ENCODE measurements around the gene BMAL1. TPM values are rescaled to one million over a fixed set of nuclear protein-coding genes. Genes with fewer than 3 reads are reported as not detected.
"Not testable (repeated sequence)": the region's sequence is repeated elsewhere in the genome, so short reads cannot be mapped to it uniquely, and the experiment has no call there.

BMAL1 gene
- total RNA-seq, 2 experiments from 2014 or later, result 20.2 to 24.8 TPM

GRCh38 chr11:13375798-13376197 is 98.2 kb downstream of the BMAL1 start:
- Mint-ChIP-seq H3K4me1 (ENCODE audit: low read depth) (no peaks in the 10 kb centered on the region), H3K27ac (no peak overlapping the region), H3K4me3 (no peak overlapping the region), H3K36me3 (peaks cover 38% of the 10 kb centered on the region), H3K27me3 (no peaks in the 10 kb centered on the region), H3K9me3 (no peaks in the 10 kb centered on the region)
- ChIA-PET POLR2A (no interaction called here), CTCF (interaction anchor here (2.7 kb wide), 1 partner anchor 10 kb away, joined by 8 read pairs; no protein-coding TSS in a partner anchor)
- DNase-seq, result no peak
- intact Hi-C loops (cut with micrococcal nuclease), result no loop called here

- H3K9me3 Mint-ChIP-seq, result no peaks in the 10 kb centered on the region
- ChIA-PET CTCF (interaction anchor here (2.7 kb wide), 1 partner anchor 9 kb away, joined by 8 read pairs; no protein-coding TSS in a partner anchor), POLR2A (no interaction called here)
- no peaks in the 10 kb centered on the region for H3K27me3 Mint-ChIP-seq
- H3K4me3 Mint-ChIP-seq, result no peak overlapping the region
- intact Hi-C loops (cut with micrococcal nuclease), result no loop called here
- H3K36me3 Mint-ChIP-seq, result peaks cover 38% of the 10 kb centered on the region
- no peak for DNase-seq
- no peaks in the 10 kb centered on the region for H3K4me1 Mint-ChIP-seq (ENCODE audit: low read depth)
- H3K27ac Mint-ChIP-seq, result no peak overlapping the region
These were observed 98.8 kb downstream of the BMAL1 start for GRCh38 chr11:13376402-13376801.

GRCh38 chr11:13376838-13377237 is 99.2 kb downstream of the BMAL1 start:
- no peak overlapping the region for H3K27ac Mint-ChIP-seq
- no peaks in the 10 kb centered on the region for H3K27me3 Mint-ChIP-seq
- H3K4me1 Mint-ChIP-seq (ENCODE audit: low read depth), result no peaks in the 10 kb centered on the region
- ChIA-PET POLR2A (no interaction called here), CTCF (interaction anchor here (2.7 kb wide), 1 partner anchor 9 kb away, joined by 8 read pairs; no protein-coding TSS in a partner anchor)
- DNase-seq, result no peak
- intact Hi-C loops (cut with micrococcal nuclease), result no loop called here
- H3K9me3 Mint-ChIP-seq, result no peaks in the 10 kb centered on the region
- peaks cover 41% of the 10 kb centered on the region for H3K36me3 Mint-ChIP-seq
- no peak overlapping the region for H3K4me3 Mint-ChIP-seq

GRCh38 chr11:13378316-13378715 is 100.7 kb downstream of the BMAL1 start:
- DNase-seq, result no peak
- CTCF ChIA-PET, result interaction anchor here (1.4 to 2.9 kb wide), 2 partner anchors 8 to 87 kb away, joined by 3 to 7 read pairs; no protein-coding TSS in a partner anchor
- Mint-ChIP-seq H3K27me3 (no peaks in the 10 kb centered on the region), H3K36me3 (peaks cover 42% of the 10 kb centered on the region), H3K27ac (no peak overlapping the region), H3K9me3 (no peaks in the 10 kb centered on the region), H3K4me3 (no peak overlapping the region), H3K4me1 (ENCODE audit: low read depth) (no peaks in the 10 kb centered on the region)
- intact Hi-C loops (cut with micrococcal nuclease), result no loop called here
- POLR2A ChIA-PET, result no interaction called here

DNA sequence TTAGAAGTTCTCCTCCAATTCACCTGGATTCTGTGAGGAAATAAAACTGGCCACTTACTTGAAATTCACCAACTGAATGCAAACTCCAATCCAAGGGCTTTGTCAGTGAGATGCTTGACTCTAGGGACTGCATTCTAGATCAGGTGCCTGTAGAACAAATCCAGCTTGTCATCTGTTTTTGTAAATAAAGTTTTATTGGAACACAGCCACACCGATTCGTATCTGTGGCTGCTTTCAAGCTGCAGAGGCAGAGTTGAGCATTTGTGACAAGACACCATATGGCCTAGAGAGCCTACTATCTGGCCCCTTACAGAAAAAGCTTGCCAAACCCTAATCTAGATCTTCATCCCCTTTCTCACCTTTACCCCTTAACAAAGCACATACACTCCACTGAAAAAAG is 103.1 kb downstream of the BMAL1 start:
- Mint-ChIP-seq H3K4me1 (ENCODE audit: low read depth) (no peaks in the 10 kb centered on the region), H3K4me3 (no peak overlapping the region), H3K36me3 (peaks cover 30% of the 10 kb centered on the region), H3K9me3 (no peaks in the 10 kb centered on the region), H3K27me3 (no peaks in the 10 kb centered on the region), H3K27ac (no peak overlapping the region)
- intact Hi-C loops (cut with micrococcal nuclease), result no loop called here
- ChIA-PET POLR2A (no interaction called here), CTCF (no interaction called here)
- DNase-seq, result no peak

- Mint-ChIP-seq H3K4me1 (ENCODE audit: low read depth) (no peaks in the 10 kb centered on the region), H3K27ac (peak overlapping the region; percentile 6), H3K4me3 (no peak overlapping the region), H3K36me3 (peaks cover 18% of the 10 kb centered on the region), H3K9me3 (no peaks in the 10 kb centered on the region), H3K27me3 (no peaks in the 10 kb centered on the region)
- POLR2A ChIA-PET, result no interaction called here
- no peak for DNase-seq
- CTCF ChIA-PET, result interaction anchor here (3.0 kb wide), 1 partner anchor 173 kb away, joined by 15 read pairs; no protein-coding TSS in a partner anchor
- intact Hi-C loops (cut with micrococcal nuclease), result no loop called here
These were observed 105.2 kb downstream of the BMAL1 start for GRCh38 chr11:13382751-13383150.

- Mint-ChIP-seq H3K27me3 (no peaks in the 10 kb centered on the region), H3K4me1 (ENCODE audit: low read depth) (no peaks in the 10 kb centered on the region), H3K4me3 (no peak overlapping the region), H3K27ac (peak overlapping the region; percentile 40), H3K36me3 (peaks cover 20% of the 10 kb centered on the region), H3K9me3 (no peaks in the 10 kb centered on the region)
- ChIA-PET POLR2A (no interaction called here), CTCF (interaction anchor here (0.6 to 2.6 kb wide), 21 partner anchors 8 to 1054 kb away, joined by 3 to 11 read pairs (median 4); partner anchors contain the start of gene BTBD10)
- peak; percentile 34 for DNase-seq
- intact Hi-C loops (cut with micrococcal nuclease), result loop anchor here (2.0 to 5.0 kb wide), 2 partner anchors 78 to 203 kb away; partner anchors contain the start of gene BTBD10
These were observed 107.5 kb downstream of the BMAL1 start for GRCh38 chr11:13384908-13385640.

GRCh38 chr11:13386567-13386966 is 109.0 kb downstream of the BMAL1 start:
- Mint-ChIP-seq H3K4me3 (no peak overlapping the region), H3K9me3 (no peaks in the 10 kb centered on the region), H3K27me3 (no peaks in the 10 kb centered on the region), H3K36me3 (peaks cover 16% of the 10 kb centered on the region), H3K4me1 (ENCODE audit: low read depth) (no peaks in the 10 kb centered on the region), H3K27ac (no peak overlapping the region)
- ChIA-PET CTCF (interaction anchor here (0.8 to 2.6 kb wide), 8 partner anchors 8 to 472 kb away, joined by 3 to 9 read pairs (median 5); partner anchors contain the start of gene BTBD10), POLR2A (no interaction called here)
- intact Hi-C loops (cut with micrococcal nuclease), result loop anchor here (5.0 kb wide), 1 partner anchor 204 kb away; no protein-coding TSS in a partner anchor
- no peak for DNase-seq

DNA sequence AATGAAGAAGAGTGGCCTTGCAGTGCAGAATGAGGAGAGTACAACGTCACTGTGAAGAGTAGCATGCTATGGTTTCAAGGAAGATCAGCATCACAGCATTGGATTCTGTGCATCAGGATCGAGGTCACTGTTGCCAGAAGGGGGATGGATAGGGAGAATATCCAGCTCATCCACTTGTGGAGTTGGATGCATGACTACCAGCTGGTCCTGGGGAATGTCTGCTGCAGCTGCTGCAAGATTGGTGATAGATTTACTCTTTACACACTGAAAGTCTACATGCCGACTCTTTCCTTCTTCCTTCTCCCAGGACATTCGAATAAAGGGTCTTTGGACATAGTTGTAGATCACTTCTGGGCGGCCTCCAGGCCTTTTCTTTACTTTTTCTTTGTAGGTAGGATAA is 111.2 kb downstream of the BMAL1 start:
- ChIA-PET CTCF (no interaction called here), POLR2A (no interaction called here)

GRCh38 chr11:13391217-13391616 is 113.6 kb downstream of the BMAL1 start:
- no peaks in the 10 kb centered on the region for H3K4me1 Mint-ChIP-seq (ENCODE audit: low read depth)
- ChIA-PET CTCF (no interaction called here), POLR2A (no interaction called here)
- H3K9me3 Mint-ChIP-seq, result peaks cover under 1% of the 10 kb centered on the region
- H3K27me3 Mint-ChIP-seq, result no peaks in the 10 kb centered on the region
- peaks cover 11% of the 10 kb centered on the region for H3K36me3 Mint-ChIP-seq
- no peak overlapping the region for H3K27ac Mint-ChIP-seq
- intact Hi-C loops (cut with micrococcal nuclease), result no loop called here
- no peak for DNase-seq
- no peak overlapping the region for H3K4me3 Mint-ChIP-seq

More for the DNA sequence above, 111.2 kb downstream of the BMAL1 start:
- no peak for DNase-seq
- Mint-ChIP-seq H3K4me3 (no peak overlapping the region), H3K27me3 (no peaks in the 10 kb centered on the region), H3K9me3 (no peaks in the 10 kb centered on the region), H3K4me1 (ENCODE audit: low read depth) (no peaks in the 10 kb centered on the region), H3K27ac (no peak overlapping the region), H3K36me3 (peaks cover 13% of the 10 kb centered on the region)
- intact Hi-C loops (cut with micrococcal nuclease), result loop anchor here (5.0 kb wide), 1 partner anchor 206 kb away; no protein-coding TSS in a partner anchor

DNA sequence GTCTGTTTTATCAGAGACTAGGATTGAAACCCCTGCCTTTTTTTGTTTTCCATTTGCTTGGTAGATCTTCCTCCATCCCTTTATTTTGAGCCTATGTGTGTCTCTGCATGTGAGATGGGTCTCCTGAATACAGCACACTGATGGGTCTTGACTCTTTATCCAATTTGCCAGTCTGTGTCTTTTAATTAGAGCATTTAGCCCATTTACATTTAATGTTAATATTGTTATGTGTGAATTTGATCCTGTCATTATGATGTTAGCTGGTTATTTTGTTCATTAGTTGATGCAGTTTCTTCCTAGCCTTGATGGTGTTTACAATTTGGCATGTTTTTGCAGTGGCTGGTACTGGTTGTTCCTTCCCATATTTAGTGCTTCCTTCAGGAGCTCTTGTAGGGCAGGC is 120.7 kb downstream of the BMAL1 start:
- H3K27me3 Mint-ChIP-seq; intact Hi-C loops (cut with micrococcal nuclease); H3K4me3 Mint-ChIP-seq; DNase-seq; POLR2A ChIA-PET; H3K4me1 Mint-ChIP-seq (ENCODE audit: low read depth); CTCF ChIA-PET; H3K9me3 Mint-ChIP-seq; H3K27ac Mint-ChIP-seq: not testable (repeated sequence)
- peaks cover 21% of the 10 kb centered on the region for H3K36me3 Mint-ChIP-seq

DNA sequence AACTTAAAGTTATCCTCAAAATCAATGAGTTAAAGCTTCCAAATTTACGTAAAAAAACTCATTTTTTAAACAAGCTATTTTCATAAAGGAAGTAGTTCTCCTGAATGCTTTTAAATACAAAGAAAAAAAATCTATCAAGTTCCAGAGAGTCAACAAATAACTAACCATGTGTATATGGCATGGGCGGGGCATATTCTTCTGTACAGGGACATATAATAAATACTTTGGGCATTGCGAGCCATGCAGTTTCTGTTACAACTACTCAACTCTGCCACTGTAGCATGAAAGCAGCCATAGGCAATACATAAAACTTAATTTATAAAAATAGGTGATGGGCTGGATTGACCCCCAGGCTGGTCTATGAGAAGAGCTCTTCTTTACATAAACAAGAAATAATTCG is 127.6 kb downstream of the BMAL1 start:
- DNase-seq, result no peak
- Mint-ChIP-seq H3K27ac (no peak overlapping the region), H3K4me1 (ENCODE audit: low read depth) (no peaks in the 10 kb centered on the region), H3K27me3 (no peaks in the 10 kb centered on the region), H3K9me3 (no peaks in the 10 kb centered on the region), H3K4me3 (no peak overlapping the region), H3K36me3 (peaks cover 30% of the 10 kb centered on the region)
- intact Hi-C loops (cut with micrococcal nuclease), result no loop called here
- CTCF ChIA-PET, result interaction anchor here (1.5 kb wide), 1 partner anchor 20 kb away, joined by 3 read pairs; no protein-coding TSS in a partner anchor
- POLR2A ChIA-PET, result no interaction called here

DNA sequence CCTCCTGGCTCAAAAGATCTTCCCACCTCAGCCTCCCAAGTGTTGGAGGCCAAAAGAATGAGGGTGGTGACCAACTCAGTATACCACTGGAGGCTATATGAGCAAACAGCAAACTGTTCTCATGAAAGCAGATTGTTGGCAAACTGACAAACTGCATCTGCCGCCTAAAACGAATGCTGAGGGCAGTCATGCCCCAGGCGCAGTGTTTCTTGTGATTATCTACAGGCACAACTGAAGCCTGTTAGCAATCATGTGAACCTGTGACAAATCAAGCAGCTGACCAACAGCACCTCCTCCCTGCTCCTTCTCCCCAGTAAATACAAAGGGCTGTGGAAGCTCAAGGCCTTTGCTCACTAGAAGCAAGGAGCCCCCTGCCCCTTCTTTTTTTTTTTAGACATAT is 137.6 kb downstream of the BMAL1 start:
- Mint-ChIP-seq H3K27me3 (no peaks in the 10 kb centered on the region), H3K36me3 (peaks cover 28% of the 10 kb centered on the region), H3K4me1 (ENCODE audit: low read depth) (no peaks in the 10 kb centered on the region), H3K4me3 (no peak overlapping the region), H3K9me3 (no peaks in the 10 kb centered on the region), H3K27ac (no peak overlapping the region)
- ChIA-PET POLR2A (no interaction called here), CTCF (no interaction called here)
- DNase-seq, result no peak
- intact Hi-C loops (cut with micrococcal nuclease), result no loop called here
